Colonic mucosa (tissue), 4 donors: ENCODE results near the gene TEPSIN. TPM values are rescaled to one million over a fixed set of nuclear protein-coding genes. Genes with fewer than 3 reads are reported as not detected.

Experiments
- DNase-seq: peaks from one replicate; pipeline ENCODE4 v3.0.0-alpha.2; 2020
- H3K27ac ChIP-seq: fragments of 200-600 bp; one replicate; pipeline ENCODE4 v1.8.0; 2021
- H3K27me3 ChIP-seq: fragments of 200-600 bp; one replicate; pipeline ENCODE4 v1.8.0; 2021
- H3K36me3 ChIP-seq: fragments of 200-600 bp; one replicate; pipeline ENCODE4 v1.8.0; 2021
- H3K4me1 ChIP-seq: fragments of 200-600 bp; one replicate; pipeline ENCODE4 v1.8.0; 2021; ENCODE audit warnings: mild to moderate bottlenecking
- H3K4me3 ChIP-seq: fragments of 200-600 bp; one replicate; pipeline ENCODE4 v1.8.0; 2021
- H3K9ac ChIP-seq, 2 donors: one replicate each; pipeline ENCODE4 v1.7.0; 2013; ENCODE audit warnings: control low read depth in 2 of 2, low read depth in 2 of 2, low read length in 2 of 2
- H3K9me3 ChIP-seq: fragments of 200-600 bp; one replicate; pipeline ENCODE4 v1.8.0; 2021
- CTCF ChIP-seq: fragments of 200-600 bp; IDR thresholded peaks from one replicate; pipeline ENCODE4 v1.8.0; 2022; ENCODE audit warnings: antibody characterized with exemption, mild to moderate bottlenecking
- intact Hi-C: fragments of 100-400 bp; cut with DNase I; formaldehyde crosslinking; loops from one replicate; pipeline ENCODE4 v1.14.1; 2022
- total RNA-seq, 2 donors: library from RNA; stranded (reverse); fragmentation: NEBNext Ultra II Directional in 1 of 2; extraction: Animal tissue kit (Norgen Biotek cat#: 25700) in 1 of 2; gene quantifications; one replicate each; pipeline ENCODE4 v1.2.1, GENCODE V29; 2021
- donor health status: healthy.
- donor health status: DM: no; HTN: no; CAD: no.
- donor health status: DM: no; HTN: no; CAD: no.

The TEPSIN gene
- total RNA-seq, 2 donors from 2014 or later, result 29.3 to 46.7 TPM

DNA sequence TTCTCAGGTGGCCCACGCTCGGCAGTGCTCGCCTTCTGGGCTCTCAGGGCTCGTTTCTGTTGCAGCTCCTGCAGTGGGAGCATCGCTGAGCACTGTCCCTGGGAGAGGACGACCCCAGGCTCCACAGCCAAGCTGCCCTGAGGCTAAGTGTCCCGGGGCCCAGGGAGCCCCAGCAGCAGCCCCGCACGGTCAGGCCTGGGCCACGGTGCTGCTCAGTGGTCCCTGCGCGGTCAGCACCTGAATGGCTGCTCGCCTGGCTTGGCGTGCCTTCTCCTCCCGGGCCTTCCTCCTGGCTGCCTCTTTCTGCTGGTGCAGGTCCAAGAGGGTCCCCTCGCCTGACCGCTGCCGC is 39.4 kb downstream of the TEPSIN start:
- H3K9me3 ChIP-seq, result no peaks in the 10 kb centered on the region
- H3K4me1 ChIP-seq, result no peaks in the 10 kb centered on the region
- TF ChIP-seq CTCF, result no peak
- intact Hi-C loops, result no loop called here
- DNase-seq, result no peak
- no peaks in the 10 kb centered on the region for H3K36me3 ChIP-seq
- H3K9ac ChIP-seq, result no peak overlapping the region
- no peaks in the 10 kb centered on the region for H3K27me3 ChIP-seq
- H3K4me3 ChIP-seq, result no peak overlapping the region
- no peak overlapping the region for H3K27ac ChIP-seq

GRCh38 chr17:81198826-81199481 is 39.9 kb downstream of the TEPSIN start:
- Histone ChIP-seq H3K27ac (no peak overlapping the region), H3K4me3 (no peak overlapping the region), H3K36me3 (no peaks in the 10 kb centered on the region), H3K4me1 (no peaks in the 10 kb centered on the region), H3K27me3 (no peaks in the 10 kb centered on the region), H3K9ac (no peak overlapping the region), H3K9me3 (no peaks in the 10 kb centered on the region)
- TF ChIP-seq CTCF, result no peak
- intact Hi-C loops, result no loop called here
- DNase-seq, result no peak

DNA sequence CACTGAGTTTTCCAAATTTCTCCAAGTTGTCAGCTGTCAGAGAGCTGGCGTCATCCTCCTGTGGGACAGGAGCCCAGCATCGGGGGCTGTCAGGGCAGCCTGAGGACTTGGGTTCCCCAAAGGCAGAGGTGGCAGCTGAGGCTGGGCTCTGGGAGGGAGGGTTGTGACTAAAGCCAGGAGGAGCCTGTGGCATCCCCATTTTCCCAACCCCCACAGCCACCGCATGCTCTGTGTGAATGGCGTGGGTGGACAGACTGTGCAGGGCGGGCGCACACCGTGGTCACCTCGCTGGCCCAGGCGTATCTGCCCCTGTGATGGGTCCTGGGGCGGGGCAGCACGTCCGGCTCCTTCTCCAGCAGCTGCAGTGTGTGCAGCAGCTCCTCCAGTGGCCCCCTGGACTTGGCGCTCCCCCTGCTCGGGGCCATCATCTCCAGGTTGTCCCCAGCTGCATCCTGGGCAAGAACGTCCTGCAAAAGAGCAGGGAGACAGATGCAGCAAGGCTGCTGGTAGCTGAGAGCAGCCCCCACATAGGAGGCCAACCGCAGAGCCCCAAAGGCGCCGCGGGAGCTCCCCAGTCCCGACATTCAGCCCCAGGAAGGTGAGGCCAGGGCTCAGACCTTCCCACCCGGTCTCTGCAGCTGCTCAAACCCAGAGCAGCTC is 40.9 kb downstream of the TEPSIN start:
- H3K4me3 ChIP-seq, result no peak overlapping the region
- H3K9ac ChIP-seq, result no peak overlapping the region
- no peaks in the 10 kb centered on the region for H3K9me3 ChIP-seq
- DNase-seq, result no peak
- no peaks in the 10 kb centered on the region for H3K36me3 ChIP-seq
- intact Hi-C loops, result no loop called here
- no peaks in the 10 kb centered on the region for H3K27me3 ChIP-seq
- H3K27ac ChIP-seq, result no peak overlapping the region
- no peak for TF ChIP-seq CTCF
- no peaks in the 10 kb centered on the region for H3K4me1 ChIP-seq

- Histone ChIP-seq H3K4me3 (no peak overlapping the region), H3K36me3 (no peaks in the 10 kb centered on the region), H3K27ac (no peak overlapping the region), H3K9ac (no peak overlapping the region), H3K27me3 (no peaks in the 10 kb centered on the region), H3K4me1 (no peaks in the 10 kb centered on the region), H3K9me3 (no peaks in the 10 kb centered on the region)
- TF ChIP-seq CTCF, result no peak
- no peak for DNase-seq
- intact Hi-C loops, result no loop called here
These were observed 41.5 kb downstream of the TEPSIN start for GRCh38 chr17:81197409-81197795.

GRCh38 chr17:81196505-81197408 is 42.1 kb downstream of the TEPSIN start:
- H3K27me3 ChIP-seq, result no peaks in the 10 kb centered on the region
- no peak overlapping the region for H3K9ac ChIP-seq
- no peaks in the 10 kb centered on the region for H3K36me3 ChIP-seq
- TF ChIP-seq CTCF, result no peak
- H3K4me1 ChIP-seq, result no peaks in the 10 kb centered on the region
- no peak overlapping the region for H3K27ac ChIP-seq
- intact Hi-C loops, result no loop called here
- H3K9me3 ChIP-seq, result no peaks in the 10 kb centered on the region
- H3K4me3 ChIP-seq, result no peak overlapping the region
- no peak for DNase-seq
